Heart left ventricle (tissue), 13 donors: ENCODE measurements around the gene PTH2.

Experiments used
- CTCF ChIP-seq, 12 donors: fragments of 200-600 bp; sonication (generic) in 4 of 12; IDR thresholded peaks; one replicate each; pipeline versions ENCODE4 v1.5.0 to v1.8.0; 2018 to 2022; ENCODE audit warnings: antibody characterized with exemption in 12 of 12, mild to moderate bottlenecking in 5 of 12
- POLR2A ChIP-seq, 2 donors: fragments of 450-650 bp; IDR thresholded peaks; one replicate each; pipeline ENCODE4 v1.6.1; 2017; ENCODE audit warnings: antibody characterized with exemption in 2 of 2, mild to moderate bottlenecking in 2 of 2, moderate library complexity in 2 of 2
- donor health status: ischemic (EF 13 %, LVEDD 7.1; RV severe dilation, severe dysfunction).
- donor health status: DM: no; HTN: yes; CAD: no.
- donor health status: DM: no; HTN: no; CAD: no.
- donor health status: ischemic (EF 25% LVEDD 6.9; RV normal size, moderate dysfunction).
- donor health status: ischemic (EF 25% LVEDD 5.7; RV mildly dilated, moderate dysfunction).
- donor health status: ischemic (EF 35%, LVEDD 5.7; RV mildly dilated, moderate dysfunction).
- donor health status: nonischemic (EF 11% LVEDD 7.7; RV severe dilation, severe dysfunction).
- donor health status: DM: yes; HTN: yes; CAD: no.
- donor health status: PGD.
- donor health status: ischemic (EF 29% LVEDD 5.4; RV normal size, mild dysfunction).
- donor health status: nonischemic (EF 23%, LVEDD 6.1; RV moderate dilation, normal function).

- TF ChIP-seq POLR2A (IDR thresholded peaks at IDR 0.05) (no peak), CTCF (IDR thresholded peaks at IDR 0.05) (no peak)
These were observed 42.1 kb upstream of the PTH2 start for GRCh38 chr19:49465371-49465770.
